HG03342 (cell line): ENCODE results near the gene MYO1D.

Source experiments
- ATAC-seq: cut with Tn5 transposase; IDR thresholded peaks from one replicate; pipeline ENCODE4 v1.9.1; 2021; ENCODE audit warnings: mild to moderate bottlenecking, moderate library complexity; ENCODE audit not compliant: unreplicated experiment

MYO1D gene

DNA sequence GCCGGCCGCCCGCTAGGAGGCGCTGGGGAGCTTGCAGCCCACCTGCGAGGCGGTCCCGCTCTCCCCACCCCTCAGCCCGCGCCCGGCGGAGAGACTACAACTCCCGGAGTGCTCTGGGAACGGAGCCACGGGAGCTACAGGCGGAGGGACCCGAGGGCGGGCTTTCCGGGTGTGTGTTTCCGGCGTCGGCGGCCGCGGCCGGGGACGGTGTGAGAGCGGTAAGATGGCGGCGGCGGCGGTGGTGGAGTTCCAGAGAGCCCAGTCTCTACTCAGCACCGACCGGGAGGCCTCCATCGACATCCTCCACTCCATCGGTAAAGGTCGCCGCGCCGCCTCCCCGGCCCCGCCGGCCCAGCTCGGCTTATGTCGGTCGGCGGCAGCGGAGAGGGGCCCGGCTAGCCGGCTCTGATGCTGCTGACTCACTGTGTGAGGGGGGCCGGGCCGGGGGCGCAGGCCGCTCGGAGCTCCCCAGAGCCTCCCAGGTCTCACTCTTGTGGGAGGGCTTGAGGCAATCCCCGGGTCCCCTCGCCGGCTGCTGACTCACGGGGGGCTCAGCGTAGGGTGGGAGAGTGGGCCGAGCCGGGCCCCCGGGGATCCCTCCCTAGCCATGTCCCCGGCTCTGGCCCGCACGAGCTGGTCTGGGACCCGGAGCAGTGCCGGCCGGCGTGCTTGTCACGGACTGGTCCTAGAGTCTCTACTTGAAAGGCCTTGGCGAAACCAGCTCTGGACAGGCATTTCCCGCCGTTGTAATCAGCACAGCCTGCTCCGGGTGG is 432.4 kb downstream of the MYO1D start, which contains the start of gene PSMD11:
Gene PSMD11, plus strand, starts transcription at position 210 of the 773 bp plus-strand sequence. Its CDS starts 14 bp downstream, at position 224.
- peak; percentile 93 for ATAC-seq

DNA sequence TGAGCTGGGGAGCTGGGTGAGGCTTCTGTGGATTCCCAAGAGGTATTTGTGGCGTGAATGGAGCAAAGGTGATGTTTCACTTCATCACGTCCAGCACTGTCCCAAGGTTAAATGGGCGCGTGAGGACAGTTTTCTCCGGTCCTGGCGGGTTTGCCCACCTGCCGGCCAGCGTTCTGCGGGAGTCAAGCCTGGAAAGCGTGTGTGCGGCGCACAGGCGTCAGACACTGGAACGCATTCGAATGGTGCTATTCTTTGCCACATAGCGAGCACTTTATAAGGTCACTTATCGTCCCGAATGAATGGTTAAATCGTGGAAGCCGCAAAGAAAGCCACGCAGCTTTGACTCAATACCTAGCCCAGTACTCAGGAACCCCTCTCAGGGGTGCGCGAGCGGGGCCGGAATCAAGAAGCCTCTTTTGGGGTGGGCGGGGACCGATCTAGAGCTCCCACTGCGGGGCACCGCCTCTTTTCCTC is 433.1 kb downstream of the MYO1D start:
- no peak for ATAC-seq
